Ovary (tissue), 9 donors: ENCODE results near the gene SDHAF2. TPM values are rescaled to one million over a fixed set of nuclear protein-coding genes. Genes with fewer than 3 reads are reported as not detected.

Experiments used
- DNase-seq, 5 donors: peaks; one replicate each; pipeline ENCODE4 v3.0.0-alpha.2; 2019 to 2020
- H3K27ac ChIP-seq, 2 donors: fragments of 200-600 bp; one replicate each; pipeline versions ENCODE4 v1.5.1 to v1.8.0; 2019 to 2022
- H3K27me3 ChIP-seq: fragments of 200-600 bp; one replicate; pipeline ENCODE4 v1.8.0; 2022
- H3K36me3 ChIP-seq: fragments of 200-600 bp; sonication (generic); one replicate; pipeline ENCODE4 v1.5.1; 2019
- H3K4me1 ChIP-seq: one replicate; pipeline ENCODE4 v1.8.1; 2013; ENCODE audit warnings: mild to moderate bottlenecking, moderate library complexity; ENCODE audit not compliant: insufficient read depth
- H3K4me3 ChIP-seq: fragments of 200-600 bp; sonication (generic); one replicate; pipeline ENCODE4 v1.5.1; 2017
- H3K9me3 ChIP-seq, 2 donors: fragments of 200-600 bp in 1 of 2; sonication (generic) in 1 of 2; one replicate each; pipeline versions ENCODE4 v1.5.1 to v1.8.1; 2013 to 2019; ENCODE audit warnings: mild to moderate bottlenecking in 1 of 2, moderate library complexity in 1 of 2
- CTCF ChIP-seq, 3 donors: fragments of 450-650 bp in 2 of 3; fragments of 200-600 bp in 1 of 3; IDR thresholded peaks; one replicate each; pipeline versions ENCODE4 v1.5.1 to v1.8.0; 2016 to 2022; ENCODE audit warnings: antibody characterized with exemption in 3 of 3, mild to moderate bottlenecking in 1 of 3
- EP300 ChIP-seq: sonication (generic); formaldehyde crosslinking; IDR thresholded peaks from one replicate; pipeline ENCODE4 v1.6.1; 2017; ENCODE audit warnings: antibody characterized with exemption
- POLR2A ChIP-seq: fragments of 450-650 bp; IDR thresholded peaks from one replicate; pipeline ENCODE4 v1.6.1; 2017; ENCODE audit warnings: antibody characterized with exemption, mild to moderate bottlenecking, moderate library complexity
- WGBS, 3 donors: extraction: QIAGEN DNeasy Blood & Tissue Kit in 1 of 3; methylation state at CpG; one replicate each; pipeline versions ENCODE4 v1.1.5 to v1.1.7; 2013 to 2017; 5-methylcytosine and 5-hydroxymethylcytosine counted together
- intact Hi-C, 4 donors: fragments of 100-400 bp; cut with DNase I; formaldehyde crosslinking; loops; one replicate each; pipeline versions ENCODE4 v1.11.0 to v1.15.1; 2022 to 2023
- polyA plus RNA-seq, 2 donors: library from polyadenylated mRNA; stranded (reverse); fragments of 200-250 nt in 1 of 2; fragments of 350-450 nt in 1 of 2; fragmentation: Illumina TruSeq in 1 of 2; extraction: RNeasy Lipid Tissue Mini Kit (QIAGEN cat#74804) in 1 of 2; gene quantifications; one replicate each; pipeline ENCODE4 v1.2.3, GENCODE V29; 2013 to 2014
- small RNA-seq: library from RNA; depleted of rRNA; stranded (forward); fragments of <200 nt; gene quantifications from one replicate; pipeline ENCODE3, GENCODE V24; 2016
- total RNA-seq, 7 donors: library from RNA; depleted of rRNA in 2 of 7; stranded (reverse); fragments of >200 nt in 2 of 7; fragmentation: NEBNext Ultra II Directional in 3 of 7; extraction: Animal tissue kit (Norgen Biotek cat#: 25700) in 3 of 7; gene quantifications; one replicate each; pipeline versions ENCODE4 v1.1.0 to v1.2.4, GENCODE V29; 2016 to 2023
- donor health status: DM: no; HTN: no; CAD: no; lungs with moderate emphysema.
- donor health status: DM: no; HTN: no; CAD: no.
- donor health status: Bipolar disorder and iron deficiency.
- donor health status: DM: yes; HTN: yes; CAD: no.
- donor health status: DM: no; HTN: no; CAD: no.
- donor health status: DM: yes; HTN: yes; CAD: no.

Gene SDHAF2
- total and polyA plus RNA-seq, 9 donors: 31.9 to 91.1 (median 39.5) TPM

- intact Hi-C loops: no loop called here
- Histone ChIP-seq H3K27me3 (no peaks in the 10 kb centered on the region), H3K9me3 (no peaks in the 10 kb centered on the region), H3K4me3 (no peak overlapping the region), H3K4me1 (peaks cover 10% of the 10 kb centered on the region), H3K36me3 (no peaks in the 10 kb centered on the region), H3K27ac (no peak overlapping the region)
- no peak for DNase-seq
- 30 to 39% (median 31%) methylated on average over 9 of the region's 9 CpGs for WGBS, 3 donors
- TF ChIP-seq CTCF (IDR thresholded peaks at IDR 0.05): no peak
- no peak for TF ChIP-seq EP300
- TF ChIP-seq POLR2A: no peak
These were observed 64.5 kb downstream of the SDHAF2 start for GRCh38 chr11:61494381-61494961.

GRCh38 chr11:61495801-61496601 lies 66.1 kb downstream of the SDHAF2 start:
- DNase-seq: no peak
- Histone ChIP-seq H3K27me3 (no peaks in the 10 kb centered on the region), H3K4me1 (no peaks in the 10 kb centered on the region), H3K9me3 (no peaks in the 10 kb centered on the region), H3K4me3 (no peak overlapping the region), H3K27ac (no peak overlapping the region), H3K36me3 (no peaks in the 10 kb centered on the region)
- WGBS, 3 donors: 41 to 60% (median 57%) methylated on average over 24 to 26 of the region's 26 CpGs
- TF ChIP-seq POLR2A: no peak
- TF ChIP-seq EP300: no peak
- intact Hi-C loops: no loop called here

Small RNA genes within 50 kb of the gene (small RNA-seq; reads per million reads assigned to genes)
- not detected for gene RN7SL23P

Other genes with a start within 250 kb of the SDHAF2 start
- 1 to 10 TPM in 3 of 7 donors, under 1 TPM in 2, not detected in 2; 0.38 to 4.3 (median 1.0) TPM for gene PGA3, start 226.6 kb upstream of the SDHAF2 start, total RNA-seq
- gene PGA3, start 226.6 kb upstream of the SDHAF2 start, polyA plus RNA-seq: 1 to 10 TPM in 1 of 2 donors, under 1 TPM in 1; 0.43 to 1.5 TPM
- 1 to 10 TPM in 3 of 7 donors, under 1 TPM in 1, not detected in 3; 0.45 to 9.3 (median 1.4) TPM for gene PGA4, start 207.8 kb upstream of the SDHAF2 start, total RNA-seq
- 1 to 10 TPM in 1 of 2 donors, under 1 TPM in 1; 0.87 to 1.7 TPM for gene PGA4, start 207.8 kb upstream of the SDHAF2 start, polyA plus RNA-seq
- 1 to 10 TPM in 1 of 7 donors, under 1 TPM in 2, not detected in 4; 0.69 to 1.7 (median 0.94) TPM for gene PGA5, start 188.9 kb upstream of the SDHAF2 start, total RNA-seq
- gene PGA5, start 188.9 kb upstream of the SDHAF2 start, polyA plus RNA-seq: 1 to 10 TPM in 1 of 2 donors, under 1 TPM in 1; 0.27 to 1.1 TPM
- 10 to 100 TPM in 6 of 7 donors, 1 to 10 TPM in 1; 9.4 to 39.9 (median 17.2) TPM for gene VWCE, start 134.8 kb upstream of the SDHAF2 start, total RNA-seq
- 1 to 10 TPM; 1.9 to 6.9 TPM for gene VWCE, start 134.8 kb upstream of the SDHAF2 start, polyA plus RNA-seq
- gene DDB1, start 97.0 kb upstream of the SDHAF2 start, total RNA-seq: 100 to 1,000 TPM; 117 to 264 (median 217) TPM
- gene DDB1, start 97.0 kb upstream of the SDHAF2 start, polyA plus RNA-seq: 100 to 1,000 TPM; 137 to 270 TPM
- 10 to 100 TPM; 19.0 to 41.4 (median 36.3) TPM for gene TKFC, start 96.9 kb upstream of the SDHAF2 start, total RNA-seq
- 10 to 100 TPM; 22.6 to 27.0 TPM for gene TKFC, start 96.9 kb upstream of the SDHAF2 start, polyA plus RNA-seq
- 10 to 100 TPM; 24.1 to 58.3 (median 44.1) TPM for gene CYB561A3, start 68.2 kb upstream of the SDHAF2 start, total RNA-seq
- gene CYB561A3, start 68.2 kb upstream of the SDHAF2 start, polyA plus RNA-seq: 10 to 100 TPM; 33.4 to 45.7 TPM
- gene TMEM138, start 67.8 kb upstream of the SDHAF2 start, total RNA-seq: 100 to 1,000 TPM in 1 of 7 donors, 10 to 100 TPM in 6; 21.5 to 102 (median 53.4) TPM
- 100 to 1,000 TPM in 1 of 2 donors, 10 to 100 TPM in 1; 33.7 to 115 TPM for gene TMEM138, start 67.8 kb upstream of the SDHAF2 start, polyA plus RNA-seq
- 10 to 100 TPM; 20.2 to 32.6 (median 24.2) TPM for gene TMEM216, start 37.5 kb upstream of the SDHAF2 start, total RNA-seq
- gene TMEM216, start 37.5 kb upstream of the SDHAF2 start, polyA plus RNA-seq: 10 to 100 TPM; 29.1 to 34.6 TPM
- gene CPSF7, start 149 bp upstream of the SDHAF2 start, total RNA-seq: 100 to 1,000 TPM in 1 of 7 donors, 10 to 100 TPM in 6; 33.3 to 103 (median 83.4) TPM
- 100 to 1,000 TPM in 1 of 2 donors, 10 to 100 TPM in 1; 51.8 to 109 TPM for gene CPSF7, start 149 bp upstream of the SDHAF2 start, polyA plus RNA-seq
- 10 to 100 TPM in 1 of 7 donors, 1 to 10 TPM in 3, under 1 TPM in 3; 0.45 to 23.0 (median 1.4) TPM for gene LRRC10B, start 78.6 kb downstream of the SDHAF2 start, total RNA-seq
- gene LRRC10B, start 78.6 kb downstream of the SDHAF2 start, polyA plus RNA-seq: 1 to 10 TPM in 1 of 2 donors, under 1 TPM in 1; 0.48 to 1.7 TPM
- 1 to 10 TPM in 5 of 7 donors, under 1 TPM in 2; 0.24 to 4.6 (median 1.5) TPM for gene SYT7, start 151.0 kb downstream of the SDHAF2 start, total RNA-seq
- 1 to 10 TPM; 1.7 to 4.9 TPM for gene SYT7, start 151.0 kb downstream of the SDHAF2 start, polyA plus RNA-seq